ENCODE measurements around the gene SPTLC2. TPM values are rescaled to one million over a fixed set of nuclear protein-coding genes. Genes with fewer than 3 reads are reported as not detected.

SPTLC2 gene
- total RNA-seq, 4 donors from 2014 or later: 18.9 to 24.6 (median 22.8) TPM

DNA sequence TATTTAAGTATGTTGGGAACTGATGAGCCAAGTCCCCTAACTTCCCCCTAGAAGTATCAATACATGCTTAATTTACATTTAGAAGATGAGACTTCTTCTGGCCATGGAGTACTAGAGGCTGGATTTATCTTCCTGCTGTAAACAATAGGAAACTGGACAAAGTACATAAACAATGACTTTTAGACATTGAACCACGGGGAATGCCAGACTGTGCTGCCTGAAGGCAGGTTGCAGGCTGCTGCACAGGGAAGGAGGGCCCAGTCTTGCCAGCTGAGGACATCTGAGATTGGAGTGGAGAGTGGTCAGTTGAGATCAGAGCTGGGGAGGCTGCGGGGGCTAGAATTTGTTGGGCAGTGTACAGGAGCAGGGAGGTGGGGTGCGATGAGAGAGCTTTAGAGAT, 93.3 kb downstream of the SPTLC2 start:
- H3K36me3 ChIP-seq: peaks cover 36% of the 10 kb centered on the region
- 93% methylated on average over 3 of the region's 3 CpGs for WGBS

DNA sequence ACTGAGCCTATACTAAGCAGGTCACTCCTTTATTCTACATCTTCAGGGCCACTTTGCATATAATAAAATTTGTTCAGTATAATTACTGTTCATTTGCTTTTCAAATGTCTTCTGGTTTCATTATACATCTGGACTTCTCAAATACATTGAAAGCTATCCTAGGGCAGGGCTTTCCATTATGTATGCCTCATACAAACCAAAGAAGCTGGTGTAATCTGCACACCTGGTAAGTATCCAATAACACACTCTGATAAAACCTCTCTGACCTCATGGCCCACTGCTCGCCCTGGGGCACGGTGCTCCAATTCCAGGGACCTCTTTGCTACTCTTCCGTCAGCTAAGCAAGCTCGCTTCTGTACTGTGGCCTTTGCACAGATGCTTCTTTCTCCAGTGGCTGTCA, 95.9 kb downstream of the SPTLC2 start:
- no peak for DNase-seq (ENCODE audit: low spot score in 2 of 2)
- TF ChIP-seq POLR2A (IDR thresholded peaks at IDR 0.05): no peak
- TF ChIP-seq, protein P1, sequence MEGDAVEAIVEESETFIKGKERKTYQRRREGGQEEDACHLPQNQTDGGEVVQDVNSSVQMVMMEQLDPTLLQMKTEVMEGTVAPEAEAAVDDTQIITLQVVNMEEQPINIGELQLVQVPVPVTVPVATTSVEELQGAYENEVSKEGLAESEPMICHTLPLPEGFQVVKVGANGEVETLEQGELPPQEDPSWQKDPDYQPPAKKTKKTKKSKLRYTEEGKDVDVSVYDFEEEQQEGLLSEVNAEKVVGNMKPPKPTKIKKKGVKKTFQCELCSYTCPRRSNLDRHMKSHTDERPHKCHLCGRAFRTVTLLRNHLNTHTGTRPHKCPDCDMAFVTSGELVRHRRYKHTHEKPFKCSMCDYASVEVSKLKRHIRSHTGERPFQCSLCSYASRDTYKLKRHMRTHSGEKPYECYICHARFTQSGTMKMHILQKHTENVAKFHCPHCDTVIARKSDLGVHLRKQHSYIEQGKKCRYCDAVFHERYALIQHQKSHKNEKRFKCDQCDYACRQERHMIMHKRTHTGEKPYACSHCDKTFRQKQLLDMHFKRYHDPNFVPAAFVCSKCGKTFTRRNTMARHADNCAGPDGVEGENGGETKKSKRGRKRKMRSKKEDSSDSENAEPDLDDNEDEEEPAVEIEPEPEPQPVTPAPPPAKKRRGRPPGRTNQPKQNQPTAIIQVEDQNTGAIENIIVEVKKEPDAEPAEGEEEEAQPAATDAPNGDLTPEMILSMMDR (IDR thresholded peaks at IDR 0.05): no peak
- no peak for TF ChIP-seq POLR2AphosphoS5 (IDR thresholded peaks at IDR 0.05)
- TF ChIP-seq EP300 (IDR thresholded peaks at IDR 0.05): no peak
- Histone ChIP-seq H3K4me1 (no peaks in the 10 kb centered on the region), H3K9me3 (no peaks in the 10 kb centered on the region), H3K36me3 (peaks cover 53% of the 10 kb centered on the region), H3K27ac (no peak overlapping the region), H3K27me3 (no peaks in the 10 kb centered on the region), H3K4me3 (no peak overlapping the region)
- WGBS: 93% methylated on average over 4 of the region's 4 CpGs

More for the DNA sequence above, 93.3 kb downstream of the SPTLC2 start:
- no peak overlapping the region for H3K27ac ChIP-seq
- H3K27me3 ChIP-seq: no peaks in the 10 kb centered on the region
- TF ChIP-seq POLR2AphosphoS5 (IDR thresholded peaks at IDR 0.05) (no peak), POLR2A (IDR thresholded peaks at IDR 0.05) (no peak), EP300 (IDR thresholded peaks at IDR 0.05) (no peak)
- TF ChIP-seq, protein P1 (IDR thresholded peaks at IDR 0.05): no peak
- no peak for DNase-seq (ENCODE audit: low spot score in 2 of 2)
- H3K4me1 ChIP-seq: no peaks in the 10 kb centered on the region
- H3K4me3 ChIP-seq: no peak overlapping the region
- H3K9me3 ChIP-seq: no peaks in the 10 kb centered on the region

DNA sequence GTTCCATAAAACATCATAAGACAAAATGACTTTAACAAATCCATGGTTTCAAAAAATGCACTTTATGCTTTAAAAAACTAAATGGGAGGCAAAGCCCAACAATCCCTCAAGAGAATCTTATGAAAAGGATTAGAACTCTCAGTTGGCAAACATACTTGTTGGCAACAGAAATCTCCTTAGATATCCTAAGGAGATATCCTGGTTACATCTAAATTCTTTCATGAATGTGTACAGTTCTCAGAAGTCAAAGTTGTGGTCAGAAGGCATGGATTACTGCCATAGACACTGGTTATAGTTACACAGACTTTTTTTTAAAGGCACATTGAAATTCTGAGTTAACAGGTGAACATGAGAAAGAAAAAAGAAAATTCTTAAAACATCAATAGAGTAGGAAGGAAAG, 100.3 kb downstream of the SPTLC2 start:
- H3K4me1 ChIP-seq: no peaks in the 10 kb centered on the region
- H3K27ac ChIP-seq: no peak overlapping the region
- H3K9me3 ChIP-seq: no peaks in the 10 kb centered on the region
- TF ChIP-seq POLR2AphosphoS5 (IDR thresholded peaks at IDR 0.05) (no peak), POLR2A (IDR thresholded peaks at IDR 0.05) (no peak), EP300 (IDR thresholded peaks at IDR 0.05) (no peak)
- TF ChIP-seq, protein P1 (IDR thresholded peaks at IDR 0.05): no peak
- no peak overlapping the region for H3K4me3 ChIP-seq
- H3K27me3 ChIP-seq: no peaks in the 10 kb centered on the region
- H3K36me3 ChIP-seq: peaks cover 66% of the 10 kb centered on the region
- no peak for DNase-seq (ENCODE audit: low spot score in 2 of 2)

DNA sequence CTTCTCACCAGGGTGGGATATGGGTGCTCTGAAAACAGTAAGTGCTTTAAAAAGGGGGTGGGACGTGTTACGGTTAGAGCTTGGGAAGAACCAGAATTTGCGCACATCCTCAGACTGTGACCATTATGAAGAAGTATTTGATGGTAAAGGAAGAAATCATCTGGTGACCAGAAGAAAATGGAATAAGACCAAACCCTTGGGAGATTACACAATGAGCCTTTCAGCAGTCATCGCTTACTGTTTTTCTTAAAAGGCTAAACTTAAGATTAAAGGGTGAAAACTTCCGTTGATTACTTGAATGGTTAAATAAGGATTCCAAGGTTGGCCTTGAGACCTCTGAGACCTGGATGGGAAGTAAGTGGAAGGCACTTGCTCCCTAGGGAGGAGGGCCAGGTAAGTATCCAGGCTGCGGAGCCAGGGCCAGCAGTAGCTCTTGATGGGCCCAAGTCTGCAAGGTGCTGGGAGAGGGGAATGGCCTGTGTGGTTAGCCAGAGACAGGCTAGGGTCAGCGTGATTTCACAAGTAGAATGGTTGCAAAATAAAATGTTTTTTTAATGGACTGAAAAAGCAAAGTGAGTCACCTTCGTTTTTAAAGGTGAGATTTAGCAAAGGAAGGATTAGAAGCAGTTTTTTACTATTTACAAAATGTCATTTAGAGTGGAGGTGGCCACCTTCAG, 104.8 kb downstream of the SPTLC2 start:
- Histone ChIP-seq H3K4me3 (no peak overlapping the region), H3K4me1 (no peaks in the 10 kb centered on the region), H3K27me3 (no peaks in the 10 kb centered on the region), H3K27ac (no peak overlapping the region), H3K9me3 (no peaks in the 10 kb centered on the region), H3K36me3 (peaks cover 50% of the 10 kb centered on the region)
- DNase-seq (ENCODE audit: low spot score in 2 of 2): no peak
- WGBS: 93% methylated on average over 8 of the region's 8 CpGs
- TF ChIP-seq, protein P1 (IDR thresholded peaks at IDR 0.05): no peak
- TF ChIP-seq POLR2A (IDR thresholded peaks at IDR 0.05) (no peak), EP300 (IDR thresholded peaks at IDR 0.05) (no peak), POLR2AphosphoS5 (IDR thresholded peaks at IDR 0.05) (no peak)

DNA sequence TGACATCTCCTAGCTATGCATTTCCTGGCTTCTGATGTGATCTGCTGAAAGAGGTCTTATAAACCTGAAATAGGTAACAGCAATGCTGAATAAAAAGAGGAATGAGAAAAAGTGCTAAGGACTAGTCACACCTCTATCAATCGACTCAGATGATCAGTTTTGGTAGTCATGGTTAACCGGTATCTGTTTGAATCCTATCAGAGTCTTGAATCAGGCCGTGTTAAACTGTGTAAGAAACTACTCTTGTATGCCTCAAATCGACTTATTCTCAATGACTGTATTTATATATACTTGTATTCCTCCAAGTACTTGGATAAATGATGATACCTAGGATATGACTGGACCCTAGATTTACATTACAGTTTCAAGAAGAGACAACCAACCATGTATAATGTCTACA, 107.1 kb downstream of the SPTLC2 start:
- no peak for DNase-seq (ENCODE audit: low spot score in 2 of 2)
- Histone ChIP-seq H3K9me3 (no peaks in the 10 kb centered on the region), H3K27ac (no peak overlapping the region), H3K36me3 (peaks cover 43% of the 10 kb centered on the region), H3K27me3 (no peaks in the 10 kb centered on the region), H3K4me3 (no peak overlapping the region), H3K4me1 (no peaks in the 10 kb centered on the region)
- TF ChIP-seq, protein P1 (IDR thresholded peaks at IDR 0.05): no peak
- TF ChIP-seq POLR2A (IDR thresholded peaks at IDR 0.05) (no peak), EP300 (IDR thresholded peaks at IDR 0.05) (no peak), POLR2AphosphoS5 (IDR thresholded peaks at IDR 0.05) (no peak)
- WGBS: 91% methylated on average over 4 of the region's 4 CpGs

Data from suprapubic skin (tissue), 4 donors.